GM19455 (cell line): ENCODE results near the gene CHD3.

ENCODE experiments used
- ATAC-seq: cut with Tn5 transposase; IDR thresholded peaks from one replicate; pipeline ENCODE4 v1.9.1; 2021; ENCODE audit not compliant: unreplicated experiment

CHD3 gene

GRCh38 chr17:7894226-7894625 is 5.6 kb downstream of the CHD3 start:
- no peak for ATAC-seq

- no peak for ATAC-seq
Observed at GRCh38 chr17:7894866-7895265, 6.3 kb downstream of the CHD3 start.

- no peak for ATAC-seq
Observed at GRCh38 chr17:7897090-7897489, 8.5 kb downstream of the CHD3 start.

- ATAC-seq = no peak
Observed at GRCh38 chr17:7897773-7898172, 9.2 kb downstream of the CHD3 start.

GRCh38 chr17:7903154-7904103 is 14.8 kb downstream of the CHD3 start:
- no peak for ATAC-seq

GRCh38 chr17:7909089-7909488 is 20.5 kb downstream of the CHD3 start:
- ATAC-seq = no peak

- no peak for ATAC-seq
Observed at GRCh38 chr17:7910281-7910680, 21.7 kb downstream of the CHD3 start.

- no peak for ATAC-seq
Observed at GRCh38 chr17:7910711-7911110, 22.1 kb downstream of the CHD3 start.

- ATAC-seq = no peak
Observed at GRCh38 chr17:7911116-7911515, 22.5 kb downstream of the CHD3 start.

- no peak for ATAC-seq
Observed at GRCh38 chr17:7912927-7913524, 24.4 kb downstream of the CHD3 start.

GRCh38 chr17:7915179-7915610 is 26.6 kb downstream of the CHD3 start:
- peak; percentile 18 for ATAC-seq

- ATAC-seq = peak; percentile 67
Observed at GRCh38 chr17:7915611-7916384, 27.2 kb downstream of the CHD3 start, which contains the start of gene RNF227. RNF227 (minus strand) TSS chr17:7916289; CDS start chr17:7916195, 94 bp downstream.

GRCh38 chr17:7916385-7916682 is 27.7 kb downstream of the CHD3 start:
- no peak for ATAC-seq

GRCh38 chr17:7916808-7917207 is 28.2 kb downstream of the CHD3 start:
- no peak for ATAC-seq

- ATAC-seq = no peak
Observed at GRCh38 chr17:7922269-7922844, 33.8 kb downstream of the CHD3 start.

- ATAC-seq = no peak
Observed at GRCh38 chr17:7922845-7923628, 34.4 kb downstream of the CHD3 start.

GRCh38 chr17:7927596-7927995 is 39.0 kb downstream of the CHD3 start:
- no peak for ATAC-seq

- ATAC-seq = no peak
Observed at GRCh38 chr17:7929158-7930023, 40.8 kb downstream of the CHD3 start, which contains the start of gene KCNAB3. KCNAB3 (minus strand) TSS chr17:7929856; CDS start chr17:7929435, 421 bp downstream.

- no peak for ATAC-seq
Observed at GRCh38 chr17:7930841-7931631, 42.4 kb downstream of the CHD3 start.
